HG03103 (cell line): ENCODE measurements around the gene KIF21A.

Source experiments
- ATAC-seq: cut with Tn5 transposase; IDR thresholded peaks from one replicate; pipeline ENCODE4 v1.9.1; 2021; ENCODE audit warnings: low read depth; ENCODE audit not compliant: unreplicated experiment

The KIF21A gene

DNA sequence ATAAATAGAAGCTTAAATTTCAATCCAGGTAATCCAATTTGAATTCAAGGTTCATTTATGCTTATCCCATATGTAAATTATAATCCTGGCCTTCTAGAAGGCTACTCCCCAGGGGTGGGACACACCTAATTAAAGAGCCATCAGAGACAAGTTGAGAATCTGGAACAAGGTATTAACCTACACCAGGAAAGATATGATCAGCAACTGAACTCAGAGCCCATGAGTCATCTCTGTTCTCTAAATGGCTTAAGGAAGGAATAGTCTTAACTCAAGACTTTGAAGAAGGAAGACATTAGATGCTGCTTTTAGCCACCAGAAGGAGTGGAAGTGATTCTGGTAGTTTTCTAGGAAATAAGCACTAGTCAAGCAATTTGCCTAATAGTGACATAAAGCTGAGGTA, 88.0 kb downstream of the KIF21A start:
- no peak for ATAC-seq

DNA sequence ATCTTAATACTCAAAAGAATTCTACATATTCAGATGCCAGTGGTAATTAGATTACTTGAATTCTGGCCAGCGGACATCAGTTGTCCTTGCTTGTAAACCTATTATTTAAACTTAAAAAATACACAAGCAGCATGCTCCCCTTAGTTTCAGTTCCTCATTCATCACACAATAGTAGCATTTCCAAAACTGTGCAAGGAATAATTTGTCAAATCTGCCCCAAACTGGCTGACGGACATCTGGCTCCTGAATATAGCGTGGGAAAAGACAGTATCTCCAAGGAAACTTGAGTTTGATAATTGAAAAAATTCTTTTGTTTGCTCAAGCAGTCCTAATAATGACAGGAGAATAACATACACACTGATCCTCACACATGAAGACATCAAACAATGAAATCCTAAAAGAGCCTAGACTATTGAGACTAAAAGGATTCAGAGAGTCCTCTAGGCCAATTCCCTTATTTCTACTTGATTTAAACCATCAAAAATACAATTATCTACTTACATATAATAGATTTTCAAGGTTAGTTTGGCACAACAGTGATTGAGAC, 90.4 kb downstream of the KIF21A start:
- ATAC-seq, result no peak

DNA sequence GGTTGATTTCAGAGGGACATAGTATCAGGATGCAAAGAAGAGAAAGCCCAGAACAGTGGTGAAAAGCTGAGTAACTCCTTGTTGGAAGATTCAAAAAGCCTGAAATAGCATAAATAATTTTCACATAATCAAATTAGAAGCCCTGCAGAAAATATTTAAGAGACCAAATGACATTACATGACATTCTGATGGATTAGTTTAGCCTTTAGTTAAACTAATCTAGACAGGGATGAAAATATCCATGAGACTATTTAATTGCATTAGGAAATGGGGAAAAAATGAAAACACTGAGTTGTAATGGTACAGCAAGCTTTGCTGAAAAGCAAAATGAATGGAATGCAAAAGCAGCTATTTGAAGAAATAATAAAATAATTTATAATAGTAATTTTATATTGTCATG, 91.8 kb downstream of the KIF21A start:
- no peak for ATAC-seq

DNA sequence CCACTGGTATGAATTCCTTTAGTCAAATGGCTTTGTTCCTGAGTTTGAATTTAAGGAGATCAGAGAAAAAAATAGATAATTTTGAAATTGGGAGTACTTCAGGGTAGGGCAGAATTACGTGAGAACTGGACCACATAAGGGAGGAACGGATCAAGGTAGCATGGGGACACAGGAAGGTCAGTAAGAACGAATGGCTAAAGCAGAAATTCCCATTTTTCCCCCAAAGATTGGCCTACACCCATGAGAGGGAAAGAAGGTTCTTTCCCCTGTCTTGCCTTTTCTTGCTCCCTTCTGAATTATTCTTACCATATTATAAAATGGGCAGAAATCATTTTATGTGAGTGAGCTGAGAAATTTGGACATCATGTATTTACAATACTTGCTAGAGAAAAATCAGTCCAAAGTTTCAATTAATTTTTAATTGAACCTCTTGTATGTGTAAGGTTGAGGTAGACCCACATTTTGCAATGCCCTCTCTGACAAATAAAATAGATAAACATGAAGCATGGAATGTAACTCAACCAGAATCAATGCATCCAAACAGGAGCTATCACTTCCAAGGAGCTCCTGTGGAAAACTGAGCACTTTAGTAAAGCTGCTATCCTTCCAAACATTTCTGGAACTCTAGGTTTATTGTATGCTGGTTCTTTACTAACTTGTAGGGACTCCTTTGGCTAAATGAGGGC, 93.8 kb downstream of the KIF21A start:
- ATAC-seq, result no peak

DNA sequence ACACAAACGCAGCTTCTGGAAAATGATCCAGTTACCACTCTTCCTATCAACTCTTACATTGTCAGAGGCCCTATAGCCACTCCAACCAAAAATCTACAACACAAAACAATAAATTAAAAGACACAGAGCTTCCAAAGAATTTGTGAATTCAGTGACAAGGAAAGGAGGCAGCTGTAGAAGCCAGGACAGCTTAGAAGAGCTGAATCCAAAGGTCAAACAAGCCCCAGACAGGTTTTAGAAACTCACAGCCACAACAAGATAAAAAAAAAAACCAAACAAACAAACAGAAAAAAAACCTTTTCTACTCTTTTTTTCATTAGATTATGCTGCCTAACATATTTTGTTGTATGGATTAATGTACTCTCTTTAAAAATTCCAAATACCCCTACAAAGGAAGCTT, 94.4 kb downstream of the KIF21A start:
- no peak for ATAC-seq

DNA sequence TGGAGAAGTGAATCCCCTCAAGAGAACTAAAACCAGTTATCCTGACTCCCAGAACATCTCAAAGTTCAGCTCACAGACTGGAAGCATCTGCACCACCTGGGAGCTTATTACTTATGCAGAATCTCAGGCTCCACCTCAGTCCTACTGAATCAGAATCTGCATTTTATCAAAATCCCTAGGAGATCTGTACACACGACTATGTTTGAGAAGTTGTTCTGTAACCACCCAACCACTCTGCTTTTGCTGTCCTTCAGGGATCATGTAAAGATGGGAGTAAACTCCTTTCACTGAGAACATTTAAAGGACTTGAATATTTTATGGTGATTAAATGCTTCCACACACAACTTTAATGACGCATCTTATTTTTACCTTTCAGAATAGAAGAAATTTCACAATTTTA, 98.0 kb downstream of the KIF21A start:
- ATAC-seq, result no peak

DNA sequence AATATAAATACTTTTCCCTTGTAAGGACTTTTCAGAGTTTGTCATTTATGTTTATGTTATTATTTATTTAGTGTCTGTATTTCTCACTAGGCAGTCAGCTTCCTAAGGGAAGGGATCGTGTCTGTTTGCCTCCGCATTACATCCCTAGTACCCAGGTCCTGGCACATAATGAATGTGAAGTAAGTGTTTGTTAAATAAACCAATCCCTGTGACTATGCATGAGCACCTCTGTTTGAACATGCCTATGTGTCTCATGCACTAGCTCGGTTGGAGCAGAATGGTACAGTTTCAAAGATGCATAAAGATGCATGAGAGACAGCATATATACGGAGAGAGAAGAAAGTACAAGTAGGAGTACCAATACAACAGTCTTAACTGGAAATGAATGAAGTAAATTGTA, 99.3 kb downstream of the KIF21A start:
- ATAC-seq, result no peak

DNA sequence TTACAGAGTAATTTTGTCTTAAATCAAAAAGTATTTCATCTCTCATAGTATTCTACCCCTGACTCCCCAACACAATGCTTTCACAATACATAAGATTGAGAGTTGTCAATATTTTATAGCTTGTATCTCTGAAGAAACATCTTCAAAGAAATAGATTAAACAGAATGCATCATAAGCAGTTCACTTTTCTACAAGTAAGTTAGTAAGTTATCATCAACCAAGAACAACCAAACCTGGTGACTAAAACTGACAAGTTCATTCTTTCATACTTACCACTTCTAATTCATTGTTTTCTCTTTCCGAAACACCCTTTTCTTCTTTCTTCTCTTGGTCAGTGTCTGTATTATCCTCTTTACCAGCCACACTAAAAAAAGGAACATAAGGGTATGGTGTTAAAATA, 101.2 kb downstream of the KIF21A start:
- no peak for ATAC-seq

DNA sequence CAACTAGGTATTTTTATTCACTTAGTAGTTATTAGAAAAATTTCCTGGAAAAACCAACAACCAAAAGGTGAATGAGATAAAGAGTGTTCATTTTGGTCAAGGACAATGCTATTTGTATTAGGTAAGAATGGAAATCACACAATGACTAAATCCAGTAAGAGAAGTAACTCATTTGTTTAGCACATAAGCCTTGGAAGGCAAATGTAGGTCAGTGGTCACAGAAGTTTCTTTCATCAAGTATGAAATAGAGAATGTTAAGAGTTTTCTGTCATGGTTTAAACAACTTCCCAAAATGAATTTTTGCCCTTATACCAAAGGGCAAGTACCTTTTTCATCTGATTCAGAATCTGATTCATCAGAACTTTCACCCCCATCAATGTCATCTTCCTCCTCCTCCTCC, 101.7 kb downstream of the KIF21A start:
- ATAC-seq, result no peak

DNA sequence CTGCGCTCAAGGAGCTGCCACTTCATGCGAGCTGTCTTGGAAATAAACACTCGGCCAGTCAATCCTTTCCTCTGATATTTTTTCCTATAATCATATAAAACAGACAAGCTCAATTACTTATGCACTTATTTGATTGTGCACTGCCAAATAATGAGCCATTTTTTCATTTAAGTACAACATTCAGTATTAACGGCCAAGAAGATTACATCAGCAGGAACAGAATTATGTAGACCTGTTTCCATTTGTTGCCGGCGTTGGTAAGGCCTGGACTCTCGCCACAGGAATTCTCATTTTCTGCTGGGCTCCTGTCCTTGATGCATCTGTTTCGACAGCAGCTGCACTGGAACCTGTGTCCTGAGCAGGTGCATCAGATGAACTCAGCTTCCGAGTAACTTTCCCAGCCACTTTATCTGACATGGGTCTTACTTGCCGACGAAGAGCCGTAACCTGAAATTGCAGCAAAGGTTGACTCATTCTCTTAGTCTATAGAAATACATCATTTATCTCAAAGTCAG, 110.2 kb downstream of the KIF21A start:
- ATAC-seq, result no peak

DNA sequence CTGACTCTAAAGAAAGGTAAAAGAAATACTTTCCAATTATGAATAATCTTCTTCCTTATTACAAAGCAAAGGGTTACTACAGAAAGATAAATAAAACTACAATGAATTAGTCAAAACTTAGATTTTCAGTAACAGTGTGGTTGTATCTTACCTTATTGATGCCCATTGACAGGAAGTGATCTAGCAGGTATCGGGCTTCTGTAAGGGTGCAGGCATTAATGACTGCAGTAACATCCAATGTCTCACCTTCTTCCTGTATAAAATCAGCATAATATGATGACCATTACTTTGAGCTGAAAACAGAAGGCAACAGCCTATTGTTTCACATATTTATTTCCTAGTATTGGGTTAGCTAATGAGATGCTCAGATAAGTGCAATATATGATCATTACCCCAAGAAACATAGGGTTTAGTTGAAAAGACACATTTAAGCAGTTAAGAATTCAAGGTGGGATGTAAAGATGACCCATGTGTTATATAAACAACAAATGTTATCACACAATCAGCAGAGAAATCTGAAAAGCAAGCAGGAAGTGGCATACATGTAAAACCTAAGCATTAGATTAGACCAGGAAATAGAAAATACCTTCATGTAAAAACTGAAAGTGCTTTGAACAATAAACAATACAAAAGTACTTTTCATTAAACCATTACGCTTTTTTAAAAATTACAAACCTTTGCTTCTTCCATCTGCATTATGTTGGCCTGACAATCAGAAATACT, 111.2 kb downstream of the KIF21A start:
- ATAC-seq, result no peak

DNA sequence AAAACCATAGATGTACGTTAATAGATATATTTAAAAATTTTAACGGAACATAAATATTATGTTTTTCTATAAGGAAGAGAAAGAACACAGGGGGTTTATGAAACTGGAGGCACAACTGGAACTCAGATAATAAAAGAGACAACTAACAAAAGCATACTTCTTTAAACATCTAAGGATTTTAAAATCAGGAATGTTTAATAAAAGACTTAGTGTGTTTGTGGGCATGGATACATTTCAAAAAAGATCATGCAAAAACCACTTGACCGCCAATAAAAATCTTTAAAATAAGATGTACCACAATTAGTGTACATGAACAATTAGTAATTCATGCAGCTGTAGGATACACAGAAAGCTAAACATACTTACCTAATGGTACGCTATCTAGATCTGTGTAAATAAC, 113.0 kb downstream of the KIF21A start:
- ATAC-seq, result no peak

DNA sequence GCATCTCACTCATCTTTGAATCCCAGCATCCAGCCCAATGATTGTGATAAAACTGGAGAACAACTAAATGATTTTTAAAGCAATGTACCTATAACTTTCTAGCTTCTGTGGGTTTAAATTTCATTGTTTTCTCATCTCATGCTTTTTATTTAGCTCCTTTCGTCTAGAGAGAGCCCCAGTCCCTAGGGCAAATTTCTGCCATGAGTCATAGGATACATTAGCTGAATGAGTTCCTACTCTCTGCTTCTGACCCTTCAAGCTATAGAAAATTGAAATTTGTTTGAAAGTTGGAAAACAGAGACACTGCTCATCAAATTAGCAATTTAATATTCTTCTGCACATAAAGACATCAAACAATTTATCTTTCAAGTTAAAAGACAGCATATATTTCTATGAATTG, 113.9 kb downstream of the KIF21A start:
- ATAC-seq, result no peak

DNA sequence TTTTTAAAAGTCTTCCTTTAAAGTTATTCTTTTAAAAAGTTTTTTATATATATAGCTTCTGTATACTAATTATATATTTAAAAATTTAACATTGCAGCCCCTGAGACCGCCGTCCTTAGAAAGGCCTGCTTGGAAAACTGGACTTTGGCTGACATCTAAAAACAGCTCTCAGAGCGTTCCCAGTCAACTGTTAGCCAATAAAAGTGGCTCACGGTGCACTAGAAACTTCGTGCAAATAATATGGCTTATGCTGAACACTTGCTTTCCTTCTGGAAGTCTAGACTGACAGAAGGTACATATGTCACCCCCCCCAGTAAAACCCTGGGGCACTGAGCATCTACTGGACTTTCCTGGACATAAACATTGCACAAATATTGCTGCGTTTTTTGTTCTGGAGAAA, 115.0 kb downstream of the KIF21A start:
- no peak for ATAC-seq

DNA sequence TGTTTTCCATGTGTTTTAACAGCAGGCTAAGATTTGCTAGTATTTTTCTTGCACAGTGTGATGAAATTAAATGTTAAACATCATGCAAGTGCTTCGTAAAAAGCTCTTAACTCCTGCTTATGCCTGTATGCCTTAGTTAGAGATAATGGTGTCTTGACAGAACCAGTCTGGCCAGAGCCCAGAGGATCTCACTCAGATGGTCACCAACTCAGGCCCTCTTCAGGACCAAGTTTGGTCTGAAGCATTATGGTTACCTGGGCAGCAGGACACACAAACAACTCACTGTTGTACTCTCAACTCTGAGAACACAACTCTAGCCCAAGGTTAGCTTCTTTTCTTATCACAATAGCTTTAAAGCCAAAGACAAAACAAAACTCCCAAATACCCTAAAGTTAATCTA, 115.4 kb downstream of the KIF21A start:
- ATAC-seq, result no peak

DNA sequence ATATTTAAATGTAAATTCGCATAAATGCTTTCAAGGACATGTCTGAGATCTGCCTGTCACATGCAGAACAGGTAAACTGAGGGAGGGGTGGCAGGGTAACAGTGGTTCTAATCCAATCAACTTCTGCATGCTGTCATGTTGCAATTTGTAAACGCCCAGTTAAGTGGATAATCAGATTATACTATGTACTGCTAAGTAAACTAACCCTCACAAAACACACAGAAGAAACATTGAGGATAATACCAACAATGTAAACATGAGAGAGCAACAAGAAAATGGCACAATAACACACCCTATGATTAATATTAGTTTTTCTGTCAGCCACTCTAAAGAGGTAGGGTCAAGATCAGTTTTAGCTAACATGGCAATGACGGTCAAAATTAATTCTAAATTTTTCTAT, 123.7 kb downstream of the KIF21A start:
- no peak for ATAC-seq

DNA sequence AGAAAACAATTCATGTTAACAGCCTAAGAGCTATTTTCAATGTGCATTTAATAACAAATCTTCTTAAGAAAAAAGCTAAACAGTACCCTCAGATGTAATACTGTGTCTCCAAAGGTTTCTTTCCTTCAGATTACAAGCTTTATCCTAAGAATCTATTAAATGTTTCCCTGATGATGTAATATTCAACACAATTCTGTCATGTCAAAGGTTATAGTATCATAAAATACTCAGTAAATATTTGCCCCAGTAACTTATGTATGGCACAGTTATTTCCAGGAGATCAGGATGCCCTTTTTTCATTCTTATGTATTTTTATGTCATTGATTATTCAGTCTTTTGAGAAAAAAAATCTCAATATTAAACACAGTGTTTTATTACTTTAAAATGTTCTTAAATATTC, 128.4 kb downstream of the KIF21A start:
- no peak for ATAC-seq

DNA sequence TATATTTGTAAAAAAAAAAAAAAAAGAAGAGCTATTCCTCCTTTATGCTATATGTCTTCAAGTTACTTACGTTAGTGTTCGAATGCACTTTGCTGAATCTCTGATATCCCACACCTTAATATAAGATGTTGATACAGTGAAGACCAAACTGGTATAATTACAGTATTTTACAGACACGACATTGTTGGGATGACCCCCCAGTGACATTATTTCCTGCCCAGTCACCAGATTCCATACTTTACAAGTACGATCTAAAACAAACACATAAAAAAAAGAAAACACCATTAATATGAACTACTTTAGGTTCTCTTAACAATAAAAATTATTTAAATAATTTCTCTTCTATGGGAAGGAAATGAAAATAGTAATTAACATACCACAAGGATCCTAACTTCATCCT, 133.4 kb downstream of the KIF21A start:
- no peak for ATAC-seq

DNA sequence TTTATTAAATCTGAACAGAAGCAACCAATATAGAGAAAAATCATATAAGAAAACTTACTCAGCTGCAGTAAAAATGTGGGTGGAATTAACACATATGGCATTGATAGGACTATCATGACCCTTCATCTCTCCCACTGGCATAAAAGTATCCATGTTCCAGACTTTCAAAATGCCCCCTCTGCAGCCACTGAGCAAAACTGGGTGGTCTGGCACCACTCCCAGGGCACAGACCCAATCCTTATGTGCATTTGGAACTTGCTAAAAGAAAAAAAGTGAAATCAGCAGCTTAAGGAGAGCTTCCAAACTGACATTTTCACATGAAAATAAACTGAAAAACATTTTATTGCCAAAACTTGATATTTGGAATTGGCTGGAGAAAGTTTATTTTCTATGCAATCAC, 141.5 kb downstream of the KIF21A start:
- no peak for ATAC-seq

DNA sequence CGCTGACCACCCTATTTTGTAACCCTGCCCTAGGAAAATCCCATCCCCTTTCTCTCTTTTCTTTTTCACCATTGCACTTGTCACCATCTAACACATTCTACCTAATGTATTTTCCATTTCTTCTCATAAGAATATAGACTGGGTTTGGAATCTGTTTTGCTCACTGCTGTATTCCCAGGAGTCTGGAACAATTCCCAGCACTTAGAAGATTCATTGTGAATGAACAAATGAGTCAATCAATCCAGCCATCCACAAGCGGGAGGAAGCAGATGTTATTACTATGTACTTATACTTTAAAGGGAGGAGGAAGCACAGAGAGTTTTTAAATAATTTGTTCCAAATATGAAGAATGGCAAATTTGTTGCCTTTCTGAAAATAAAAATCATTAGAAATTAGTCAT, 142.1 kb downstream of the KIF21A start:
- no peak for ATAC-seq

DNA sequence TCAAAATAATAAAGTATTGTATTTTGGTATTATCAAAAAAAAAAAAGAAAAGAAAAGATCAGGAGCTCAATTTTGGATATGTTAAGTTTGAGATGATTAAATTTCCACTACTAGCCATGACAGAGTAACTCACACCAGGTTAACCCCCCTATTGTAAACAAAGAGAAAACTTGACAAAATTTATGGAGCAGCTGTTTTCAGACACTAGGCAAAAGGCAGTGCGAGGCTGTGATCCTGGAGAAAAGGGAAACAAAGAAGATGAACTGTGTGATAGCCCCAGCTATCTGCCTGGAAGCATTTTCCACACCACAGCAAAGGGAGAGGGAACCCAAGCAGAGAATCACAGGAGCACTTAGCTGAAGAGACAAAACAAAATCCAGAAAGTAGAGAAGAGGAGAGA, 145.0 kb downstream of the KIF21A start:
- no peak for ATAC-seq

DNA sequence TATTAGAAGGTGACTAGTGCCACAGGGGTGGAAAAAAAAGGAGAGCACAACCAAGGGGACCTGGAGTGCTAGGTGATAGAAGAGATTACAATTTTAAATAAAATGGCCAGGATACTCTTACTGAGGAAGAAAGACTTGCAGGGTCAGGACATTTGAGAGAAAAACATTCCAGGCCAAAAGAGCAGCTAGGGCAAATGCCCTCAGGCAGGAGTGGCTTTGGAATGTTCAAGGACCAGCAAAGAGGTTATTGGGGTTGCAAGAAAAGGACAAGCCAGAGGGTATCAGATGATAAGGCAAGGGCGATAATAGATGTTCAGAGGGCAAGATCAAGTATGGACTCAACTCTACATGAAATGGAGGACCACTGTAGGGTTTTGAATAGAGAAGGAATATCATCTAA, 146.4 kb downstream of the KIF21A start:
- ATAC-seq, result no peak
